PC-9 (cell line): ENCODE data around the gene IRX5.

Source experiments
- CTCF ChIP-seq: fragments of 200-600 bp; sonication (generic); conservative IDR thresholded peaks from 2 replicates; pipeline ENCODE4 v1.6.1; 2017; ENCODE audit warnings: mixed run types, antibody characterized with exemption, mild to moderate bottlenecking, moderate library complexity
- EZH2 ChIP-seq: fragments of 200-600 bp; sonication (generic); IDR thresholded peaks from 2 replicates; pipeline ENCODE4 v1.8.0; 2017; ENCODE audit warnings: antibody characterized with exemption, low read depth

GRCh38 chr16:54944002-54944401 is 13.3 kb downstream of the IRX5 start:
- TF ChIP-seq CTCF (no peak), EZH2 (no peak)
